K562 (cell line): Measurements from ENCODE around the gene OR2AJ1.

Experiments used
- BRCA1 ChIP-seq, 2 experiments: fragments of 450-650 bp in 1 of 2; sonication (generic) in 1 of 2; formaldehyde crosslinking in 1 of 2; IDR thresholded peaks; 2 replicates each; pipeline versions ENCODE4 v1.5.0 to v1.6.1; 2017 to 2020; ENCODE audit warnings: mild to moderate bottlenecking in 1 of 2, missing genetic modification reagents in 1 of 2
- CHD2 ChIP-seq: IDR thresholded peaks from 2 replicates; pipeline ENCODE4 v1.6.1; 2011; ENCODE audit warnings: low read depth, low read length
- CHD4 ChIP-seq: fragments of 200-600 bp; sonication (generic); IDR thresholded peaks from 3 replicates; pipeline ENCODE4 v1.6.1; 2012; ENCODE audit warnings: low read depth, mild to moderate bottlenecking, mixed read lengths, low read length, inconsistent platforms; ENCODE audit not compliant: insufficient read depth, insufficient replicate concordance, poor library complexity, severe bottlenecking
- FOXJ3 ChIP-seq: sonication (generic); formaldehyde crosslinking; IDR thresholded peaks from 2 replicates; pipeline ENCODE4 v1.4.0; 2020; ENCODE audit warnings: mild to moderate bottlenecking, missing genetic modification reagents
- NCOA2 ChIP-seq, 2 experiments: fragments of 450-650 bp; IDR thresholded peaks; 2 replicates each; pipeline ENCODE4 v1.6.1; 2018; ENCODE audit warnings: mild to moderate bottlenecking in 2 of 2, moderate library complexity in 1 of 2; ENCODE audit not compliant: partially characterized antibody in 2 of 2
- POLR2A ChIP-seq: fragments of 450-650 bp; conservative IDR thresholded peaks from 2 replicates; pipeline ENCODE4 v1.6.1; 2016
- SIN3A ChIP-seq, 2 experiments: fragments of 150-350 bp in 1 of 2; IDR thresholded peaks; 2 replicates each; pipeline ENCODE4 v1.6.1; 2011 to 2016; ENCODE audit warnings: borderline replicate concordance in 2 of 2, low read depth in 2 of 2, low read length in 2 of 2, mild to moderate bottlenecking in 2 of 2, moderate library complexity in 2 of 2; ENCODE audit not compliant: control insufficient read depth in 1 of 2
- TCF7 ChIP-seq: sonication (generic); IDR thresholded peaks from 2 replicates; pipeline ENCODE4 v1.6.1; 2016; ENCODE audit warnings: antibody characterized with exemption, borderline replicate concordance
- ZZZ3 ChIP-seq: fragments of 450-650 bp; IDR thresholded peaks from 2 replicates; pipeline ENCODE4 v1.6.1; 2016; ENCODE audit warnings: antibody characterized with exemption, mild to moderate bottlenecking, moderate library complexity
- TF ChIP-seq, protein P1 (sequence below), 3 experiments: IDR thresholded peaks in 2 of 3; conservative IDR thresholded peaks in 1 of 3; 2 replicates each; pipeline ENCODE4 v1.5.1; 2011 to 2012; ENCODE audit warnings: low read length in 3 of 3, mild to moderate bottlenecking in 3 of 3, control low read depth in 2 of 3, improper control_type of control experiment in 1 of 3, inconsistent platforms in 1 of 3, low read depth in 1 of 3, mixed read lengths in 1 of 3, moderate library complexity in 1 of 3; ENCODE audit not compliant: insufficient read depth in 2 of 3
- TF ChIP-seq, protein P2 (sequence below): IDR thresholded peaks from 3 replicates; pipeline ENCODE4 v1.6.1; 2011; ENCODE audit warnings: borderline replicate concordance, mild to moderate bottlenecking; ENCODE audit not compliant: insufficient read length, insufficient read depth
- TF ChIP-seq, protein P3 (sequence below): sonication (generic); formaldehyde crosslinking; IDR thresholded peaks from 2 replicates; pipeline ENCODE4 v1.8.1; 2023; ENCODE audit warnings: missing genetic modification reagents, mild to moderate bottlenecking, borderline replicate concordance
- TF ChIP-seq, protein P4 (sequence below), 2 experiments: fragments of 450-650 bp; IDR thresholded peaks; 2 replicates each; pipeline ENCODE4 v1.6.1; 2018; ENCODE audit warnings: mild to moderate bottlenecking in 2 of 2, low read depth in 1 of 2; ENCODE audit not compliant: partially characterized antibody in 2 of 2

DNA sequence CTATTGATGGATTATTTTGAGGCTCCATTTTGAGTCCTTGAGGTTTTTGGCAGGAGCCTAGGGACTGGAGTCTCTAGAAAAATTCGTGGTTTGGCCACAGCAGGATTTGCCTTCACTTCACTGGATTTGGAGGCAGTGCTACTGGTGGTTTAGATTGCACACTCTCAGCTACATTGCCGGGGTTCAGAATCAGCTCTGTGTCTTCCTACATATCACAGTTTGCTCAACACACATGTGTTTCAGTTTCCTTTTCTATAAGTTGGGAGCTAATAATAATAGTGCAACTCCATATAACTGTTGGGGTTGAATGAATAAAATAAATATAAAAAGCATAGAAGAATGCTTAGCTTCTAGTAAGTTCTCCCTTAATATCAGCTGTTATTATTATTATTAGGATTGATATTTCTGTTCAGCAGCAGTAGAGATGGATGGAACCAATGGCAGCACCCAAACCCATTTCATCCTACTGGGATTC lies 29.5 kb upstream of the OR2AJ1 start, which contains the start of gene OR2W3:
- TF ChIP-seq, protein P1, sequence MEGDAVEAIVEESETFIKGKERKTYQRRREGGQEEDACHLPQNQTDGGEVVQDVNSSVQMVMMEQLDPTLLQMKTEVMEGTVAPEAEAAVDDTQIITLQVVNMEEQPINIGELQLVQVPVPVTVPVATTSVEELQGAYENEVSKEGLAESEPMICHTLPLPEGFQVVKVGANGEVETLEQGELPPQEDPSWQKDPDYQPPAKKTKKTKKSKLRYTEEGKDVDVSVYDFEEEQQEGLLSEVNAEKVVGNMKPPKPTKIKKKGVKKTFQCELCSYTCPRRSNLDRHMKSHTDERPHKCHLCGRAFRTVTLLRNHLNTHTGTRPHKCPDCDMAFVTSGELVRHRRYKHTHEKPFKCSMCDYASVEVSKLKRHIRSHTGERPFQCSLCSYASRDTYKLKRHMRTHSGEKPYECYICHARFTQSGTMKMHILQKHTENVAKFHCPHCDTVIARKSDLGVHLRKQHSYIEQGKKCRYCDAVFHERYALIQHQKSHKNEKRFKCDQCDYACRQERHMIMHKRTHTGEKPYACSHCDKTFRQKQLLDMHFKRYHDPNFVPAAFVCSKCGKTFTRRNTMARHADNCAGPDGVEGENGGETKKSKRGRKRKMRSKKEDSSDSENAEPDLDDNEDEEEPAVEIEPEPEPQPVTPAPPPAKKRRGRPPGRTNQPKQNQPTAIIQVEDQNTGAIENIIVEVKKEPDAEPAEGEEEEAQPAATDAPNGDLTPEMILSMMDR (IDR thresholded peaks at IDR 0.05 in 2 of 3, conservative IDR thresholded peaks at IDR 0.05 in 1 of 3; ENCODE audit: insufficient read depth in 2 of 3, low read depth in 1 of 3, low read length in 3 of 3): no peak
- TF ChIP-seq, protein P2, sequence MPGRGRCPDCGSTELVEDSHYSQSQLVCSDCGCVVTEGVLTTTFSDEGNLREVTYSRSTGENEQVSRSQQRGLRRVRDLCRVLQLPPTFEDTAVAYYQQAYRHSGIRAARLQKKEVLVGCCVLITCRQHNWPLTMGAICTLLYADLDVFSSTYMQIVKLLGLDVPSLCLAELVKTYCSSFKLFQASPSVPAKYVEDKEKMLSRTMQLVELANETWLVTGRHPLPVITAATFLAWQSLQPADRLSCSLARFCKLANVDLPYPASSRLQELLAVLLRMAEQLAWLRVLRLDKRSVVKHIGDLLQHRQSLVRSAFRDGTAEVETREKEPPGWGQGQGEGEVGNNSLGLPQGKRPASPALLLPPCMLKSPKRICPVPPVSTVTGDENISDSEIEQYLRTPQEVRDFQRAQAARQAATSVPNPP: no peak
- TF ChIP-seq CHD4 (no peak), FOXJ3 (no peak), ZZZ3 (no peak), SIN3A (IDR thresholded peaks at IDR 0.05; ENCODE audit: borderline replicate concordance in 2 of 2, control insufficient read depth in 1 of 2, low read depth in 2 of 2, low read length in 2 of 2) (no peak), TCF7 (no peak), CHD2 (no peak), POLR2A (no peak), BRCA1 (IDR thresholded peaks at IDR 0.05) (no peak), BRCA1 (CRISPR knock-in tag; IDR thresholded peaks at IDR 0.05) (no peak), NCOA2 (IDR thresholded peaks at IDR 0.05; ENCODE audit: partially characterized antibody in 2 of 2) (no peak)
- TF ChIP-seq, protein P3, sequence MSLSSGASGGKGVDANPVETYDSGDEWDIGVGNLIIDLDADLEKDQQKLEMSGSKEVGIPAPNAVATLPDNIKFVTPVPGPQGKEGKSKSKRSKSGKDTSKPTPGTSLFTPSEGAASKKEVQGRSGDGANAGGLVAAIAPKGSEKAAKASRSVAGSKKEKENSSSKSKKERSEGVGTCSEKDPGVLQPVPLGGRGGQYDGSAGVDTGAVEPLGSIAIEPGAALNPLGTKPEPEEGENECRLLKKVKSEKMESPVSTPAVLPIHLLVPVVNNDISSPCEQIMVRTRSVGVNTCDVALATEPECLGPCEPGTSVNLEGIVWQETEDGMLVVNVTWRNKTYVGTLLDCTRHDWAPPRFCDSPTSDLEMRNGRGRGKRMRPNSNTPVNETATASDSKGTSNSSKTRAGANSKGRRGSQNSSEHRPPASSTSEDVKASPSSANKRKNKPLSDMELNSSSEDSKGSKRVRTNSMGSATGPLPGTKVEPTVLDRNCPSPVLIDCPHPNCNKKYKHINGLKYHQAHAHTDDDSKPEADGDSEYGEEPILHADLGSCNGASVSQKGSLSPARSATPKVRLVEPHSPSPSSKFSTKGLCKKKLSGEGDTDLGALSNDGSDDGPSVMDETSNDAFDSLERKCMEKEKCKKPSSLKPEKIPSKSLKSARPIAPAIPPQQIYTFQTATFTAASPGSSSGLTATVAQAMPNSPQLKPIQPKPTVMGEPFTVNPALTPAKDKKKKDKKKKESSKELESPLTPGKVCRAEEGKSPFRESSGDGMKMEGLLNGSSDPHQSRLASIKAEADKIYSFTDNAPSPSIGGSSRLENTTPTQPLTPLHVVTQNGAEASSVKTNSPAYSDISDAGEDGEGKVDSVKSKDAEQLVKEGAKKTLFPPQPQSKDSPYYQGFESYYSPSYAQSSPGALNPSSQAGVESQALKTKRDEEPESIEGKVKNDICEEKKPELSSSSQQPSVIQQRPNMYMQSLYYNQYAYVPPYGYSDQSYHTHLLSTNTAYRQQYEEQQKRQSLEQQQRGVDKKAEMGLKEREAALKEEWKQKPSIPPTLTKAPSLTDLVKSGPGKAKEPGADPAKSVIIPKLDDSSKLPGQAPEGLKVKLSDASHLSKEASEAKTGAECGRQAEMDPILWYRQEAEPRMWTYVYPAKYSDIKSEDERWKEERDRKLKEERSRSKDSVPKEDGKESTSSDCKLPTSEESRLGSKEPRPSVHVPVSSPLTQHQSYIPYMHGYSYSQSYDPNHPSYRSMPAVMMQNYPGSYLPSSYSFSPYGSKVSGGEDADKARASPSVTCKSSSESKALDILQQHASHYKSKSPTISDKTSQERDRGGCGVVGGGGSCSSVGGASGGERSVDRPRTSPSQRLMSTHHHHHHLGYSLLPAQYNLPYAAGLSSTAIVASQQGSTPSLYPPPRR (CRISPR knock-in tag): no peak
- TF ChIP-seq, protein P4, sequence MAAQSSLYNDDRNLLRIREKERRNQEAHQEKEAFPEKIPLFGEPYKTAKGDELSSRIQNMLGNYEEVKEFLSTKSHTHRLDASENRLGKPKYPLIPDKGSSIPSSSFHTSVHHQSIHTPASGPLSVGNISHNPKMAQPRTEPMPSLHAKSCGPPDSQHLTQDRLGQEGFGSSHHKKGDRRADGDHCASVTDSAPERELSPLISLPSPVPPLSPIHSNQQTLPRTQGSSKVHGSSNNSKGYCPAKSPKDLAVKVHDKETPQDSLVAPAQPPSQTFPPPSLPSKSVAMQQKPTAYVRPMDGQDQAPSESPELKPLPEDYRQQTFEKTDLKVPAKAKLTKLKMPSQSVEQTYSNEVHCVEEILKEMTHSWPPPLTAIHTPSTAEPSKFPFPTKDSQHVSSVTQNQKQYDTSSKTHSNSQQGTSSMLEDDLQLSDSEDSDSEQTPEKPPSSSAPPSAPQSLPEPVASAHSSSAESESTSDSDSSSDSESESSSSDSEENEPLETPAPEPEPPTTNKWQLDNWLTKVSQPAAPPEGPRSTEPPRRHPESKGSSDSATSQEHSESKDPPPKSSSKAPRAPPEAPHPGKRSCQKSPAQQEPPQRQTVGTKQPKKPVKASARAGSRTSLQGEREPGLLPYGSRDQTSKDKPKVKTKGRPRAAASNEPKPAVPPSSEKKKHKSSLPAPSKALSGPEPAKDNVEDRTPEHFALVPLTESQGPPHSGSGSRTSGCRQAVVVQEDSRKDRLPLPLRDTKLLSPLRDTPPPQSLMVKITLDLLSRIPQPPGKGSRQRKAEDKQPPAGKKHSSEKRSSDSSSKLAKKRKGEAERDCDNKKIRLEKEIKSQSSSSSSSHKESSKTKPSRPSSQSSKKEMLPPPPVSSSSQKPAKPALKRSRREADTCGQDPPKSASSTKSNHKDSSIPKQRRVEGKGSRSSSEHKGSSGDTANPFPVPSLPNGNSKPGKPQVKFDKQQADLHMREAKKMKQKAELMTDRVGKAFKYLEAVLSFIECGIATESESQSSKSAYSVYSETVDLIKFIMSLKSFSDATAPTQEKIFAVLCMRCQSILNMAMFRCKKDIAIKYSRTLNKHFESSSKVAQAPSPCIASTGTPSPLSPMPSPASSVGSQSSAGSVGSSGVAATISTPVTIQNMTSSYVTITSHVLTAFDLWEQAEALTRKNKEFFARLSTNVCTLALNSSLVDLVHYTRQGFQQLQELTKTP (IDR thresholded peaks at IDR 0.05; ENCODE audit: low read depth in 1 of 2, partially characterized antibody in 2 of 2): no peak
